Mesenchymal stem cell (in vitro differentiated cells and primary cell): ENCODE results near the gene OAS3.
A peak's percentile ranks its signal among the peaks of the same experiment; 100 is the strongest.

ENCODE experiments used
- DNase-seq: peaks from one replicate; pipeline ENCODE4 v3.0.0-alpha.2; 2013
- H2AFZ ChIP-seq: one replicate; pipeline ENCODE4 v1.6.1; 2013; ENCODE audit warnings: low read depth, mild to moderate bottlenecking, control low read depth, inconsistent platforms, low read length, moderate library complexity
- H2AK5ac ChIP-seq: 2 replicates; pipeline ENCODE4 v1.6.1; 2013; ENCODE audit warnings: low read length, moderate library complexity, mild to moderate bottlenecking, inconsistent platforms; ENCODE audit not compliant: severe bottlenecking
- H2BK120ac ChIP-seq: one replicate; pipeline ENCODE4 v1.6.1; 2013; ENCODE audit warnings: low read depth, mild to moderate bottlenecking, inconsistent platforms, low read length, moderate library complexity
- H2BK12ac ChIP-seq, 2 experiments: one replicate each; pipeline ENCODE4 v1.6.1; 2013; ENCODE audit warnings: inconsistent platforms in 2 of 2, low read length in 2 of 2, mild to moderate bottlenecking in 2 of 2, moderate library complexity in 2 of 2, control low read depth in 1 of 2
- H2BK15ac ChIP-seq: one replicate; pipeline ENCODE4 v1.6.1; 2013; ENCODE audit warnings: mild to moderate bottlenecking, low read depth, inconsistent platforms; ENCODE audit not compliant: poor library complexity, severe bottlenecking
- H2BK5ac ChIP-seq: 2 replicates; pipeline ENCODE4 v1.6.1; 2013; ENCODE audit warnings: low read depth, mild to moderate bottlenecking, low read length, control low read depth, inconsistent platforms; ENCODE audit not compliant: poor library complexity, severe bottlenecking
- H3K14ac ChIP-seq, 2 experiments: one replicate each; pipeline ENCODE4 v1.6.1; 2013; ENCODE audit warnings: inconsistent platforms in 2 of 2, low read length in 2 of 2, control low read depth in 1 of 2, mild to moderate bottlenecking in 1 of 2, moderate library complexity in 1 of 2
- H3K18ac ChIP-seq, 2 experiments: one replicate each; pipeline ENCODE4 v1.6.1; 2013; ENCODE audit warnings: inconsistent platforms in 2 of 2, low read length in 2 of 2, control low read depth in 1 of 2, low read depth in 1 of 2, mild to moderate bottlenecking in 1 of 2
- H3K23ac ChIP-seq, 2 experiments: one replicate each; pipeline ENCODE4 v1.6.1; 2013; ENCODE audit warnings: inconsistent platforms in 2 of 2, low read length in 2 of 2, mild to moderate bottlenecking in 2 of 2, moderate library complexity in 2 of 2, control low read depth in 1 of 2
- H3K27ac ChIP-seq: 2 replicates; pipeline ENCODE4 v1.5.1; 2013; ENCODE audit warnings: mild to moderate bottlenecking, moderate library complexity, low read length, control low read depth, inconsistent platforms; ENCODE audit not compliant: poor library complexity, severe bottlenecking
- H3K27me3 ChIP-seq, 2 experiments: 2 replicates each; pipeline versions ENCODE4 v1.6.1 to v1.7.0; 2013; ENCODE audit warnings: low read length in 2 of 2, mild to moderate bottlenecking in 2 of 2, moderate library complexity in 2 of 2, control low read depth in 1 of 2, inconsistent platforms in 1 of 2; ENCODE audit not compliant: control insufficient read depth in 1 of 2, insufficient read depth in 1 of 2
- H3K36me3 ChIP-seq, 2 experiments: 2 replicates each; pipeline versions ENCODE4 v1.6.1 to v1.7.0; 2013; ENCODE audit warnings: low read length in 2 of 2, control low read depth in 1 of 2, inconsistent platforms in 1 of 2, low read depth in 1 of 2, mild to moderate bottlenecking in 1 of 2; ENCODE audit not compliant: insufficient read depth in 2 of 2, control insufficient read depth in 1 of 2
- H3K4ac ChIP-seq, 2 experiments: one replicate each; pipeline ENCODE4 v1.6.1; 2013; ENCODE audit warnings: inconsistent platforms in 2 of 2, low read length in 2 of 2, mild to moderate bottlenecking in 2 of 2, moderate library complexity in 2 of 2, control low read depth in 1 of 2, low read depth in 1 of 2
- H3K4me1 ChIP-seq: 2 replicates; pipeline ENCODE4 v1.6.1; 2013; ENCODE audit warnings: low read depth, low read length, control low read depth; ENCODE audit not compliant: control insufficient read depth, insufficient read depth
- H3K4me2 ChIP-seq: 2 replicates; pipeline ENCODE4 v1.6.1; 2013; ENCODE audit warnings: low read length, mild to moderate bottlenecking, inconsistent platforms; ENCODE audit not compliant: poor library complexity, severe bottlenecking
- H3K4me3 ChIP-seq, 2 experiments: 2 replicates each; pipeline versions ENCODE4 v1.5.1 to v1.7.0; 2013; ENCODE audit warnings: low read length in 2 of 2, mild to moderate bottlenecking in 2 of 2, control low read depth in 1 of 2, low read depth in 1 of 2; ENCODE audit not compliant: insufficient read depth in 1 of 2
- H3K79me1 ChIP-seq: replicated peaks from 2 replicates; pipeline ENCODE4 v1.6.1; 2013; ENCODE audit warnings: mild to moderate bottlenecking, control low read depth, low read length, inconsistent platforms; ENCODE audit not compliant: poor library complexity, severe bottlenecking
- H3K9ac ChIP-seq: 2 replicates; pipeline ENCODE4 v1.7.0; 2013; ENCODE audit warnings: mild to moderate bottlenecking, low read length, moderate library complexity
- H3K9me3 ChIP-seq: 2 replicates; pipeline ENCODE4 v1.7.0; 2013; ENCODE audit warnings: mild to moderate bottlenecking, low read length; ENCODE audit not compliant: control insufficient read depth
- H4K8ac ChIP-seq: one replicate; pipeline ENCODE4 v1.6.1; 2013; ENCODE audit warnings: inconsistent platforms, mild to moderate bottlenecking, low read length, moderate library complexity
- H4K91ac ChIP-seq: one replicate; pipeline ENCODE4 v1.6.1; 2013; ENCODE audit warnings: mild to moderate bottlenecking, low read length, inconsistent platforms
- WGBS: methylation state at CpG from one replicate; pipeline ENCODE4 v1.1.7; 2013; ENCODE audit warnings: mixed read lengths; 5-methylcytosine and 5-hydroxymethylcytosine counted together

OAS3 gene

GRCh38 chr12:112936927-112937326 lies 1.3 kb upstream of the OAS3 start:
- Histone ChIP-seq H4K8ac (no peak overlapping the region), H3K14ac (no peak overlapping the region), H2AFZ (no peak overlapping the region), H2BK120ac (no peak overlapping the region), H2BK12ac (no peak overlapping the region), H3K79me1 (peaks cover 11% of the 10 kb centered on the region), H3K36me3 (peaks cover 5% of the 10 kb centered on the region in 2 experiments), H3K18ac (no peak overlapping the region), H3K9me3 (no peaks in the 10 kb centered on the region), H3K4me1 (peaks cover 7% of the 10 kb centered on the region), H3K4me3 (no peak overlapping the region), H3K27me3 (no peaks in the 10 kb centered on the region), H2BK15ac (no peak overlapping the region), H3K4me2 (no peak overlapping the region), H3K27ac (no peak overlapping the region), H3K23ac (no peak overlapping the region), H3K4ac (no peak overlapping the region), H2AK5ac (no peak overlapping the region), H2BK5ac (no peak overlapping the region), H3K9ac (no peak overlapping the region), H4K91ac (no peak overlapping the region)
- 93% methylated on average over 2 of the region's 2 CpGs for WGBS
- peak; percentile 14 for DNase-seq

GRCh38 chr12:112938751-112939150 lies 477 bp downstream of the OAS3 start:
- Histone ChIP-seq H3K4me1 (peaks cover 7% of the 10 kb centered on the region), H3K36me3 (peaks cover 5 to 12% of the 10 kb centered on the region in 2 experiments), H2AK5ac (no peak overlapping the region), H3K27ac (no peak overlapping the region), H3K4me2 (peak overlapping the region; percentile 93), H3K18ac (peak overlapping the region; percentile 30 to 83), H3K27me3 (no peaks in the 10 kb centered on the region), H3K14ac (peak overlapping the region in 1 of 2 experiments; percentile 72), H4K8ac (peak overlapping the region; percentile 46), H3K4ac (no peak overlapping the region), H4K91ac (no peak overlapping the region), H3K79me1 (peaks cover 17% of the 10 kb centered on the region), H3K23ac (no peak overlapping the region), H2BK120ac (no peak overlapping the region), H3K9me3 (no peaks in the 10 kb centered on the region), H2BK15ac (no peak overlapping the region), H2BK5ac (no peak overlapping the region), H2AFZ (peak overlapping the region; percentile 72), H2BK12ac (no peak overlapping the region), H3K4me3 (peak overlapping the region; percentile 73 to 87), H3K9ac (peak overlapping the region; percentile 93)
- DNase-seq: peak; percentile 11
- WGBS: 69% methylated on average over 8 of the region's 11 CpGs

GRCh38 chr12:112939761-112940381 lies 1.6 kb downstream of the OAS3 start:
- H3K9ac ChIP-seq: peak overlapping the region; percentile 93
- no peak overlapping the region for H3K4me2 ChIP-seq
- peaks cover 17% of the 10 kb centered on the region for H3K79me1 ChIP-seq
- H3K9me3 ChIP-seq: no peaks in the 10 kb centered on the region
- H2BK12ac ChIP-seq: no peak overlapping the region
- no peak overlapping the region for H2AFZ ChIP-seq
- H4K8ac ChIP-seq: no peak overlapping the region
- 74% methylated on average over 5 of the region's 7 CpGs for WGBS
- H3K27me3 ChIP-seq: no peaks in the 10 kb centered on the region
- H3K4ac ChIP-seq: no peak overlapping the region
- DNase-seq: no peak
- H3K4me3 ChIP-seq: peak overlapping the region in 1 of 2 experiments; percentile 87
- no peak overlapping the region for H2AK5ac ChIP-seq
- H3K4me1 ChIP-seq: peaks cover 7% of the 10 kb centered on the region
- no peak overlapping the region for H3K14ac ChIP-seq
- H2BK5ac ChIP-seq: no peak overlapping the region
- no peak overlapping the region for H3K18ac ChIP-seq
- no peak overlapping the region for H2BK15ac ChIP-seq
- no peak overlapping the region for H3K27ac ChIP-seq
- no peak overlapping the region for H3K23ac ChIP-seq
- no peak overlapping the region for H4K91ac ChIP-seq
- no peak overlapping the region for H2BK120ac ChIP-seq
- H3K36me3 ChIP-seq: peaks cover 8 to 18% of the 10 kb centered on the region in 2 experiments

- no peaks in the 10 kb centered on the region for H3K9me3 ChIP-seq
- no peak overlapping the region for H3K4me2 ChIP-seq
- no peak overlapping the region for H2BK5ac ChIP-seq
- H3K23ac ChIP-seq: no peak overlapping the region
- H3K27me3 ChIP-seq: no peaks in the 10 kb centered on the region
- H3K14ac ChIP-seq: no peak overlapping the region
- H2BK15ac ChIP-seq: no peak overlapping the region
- H4K91ac ChIP-seq: no peak overlapping the region
- 89% methylated on average over 15 of the region's 16 CpGs for WGBS
- no peak overlapping the region for H3K27ac ChIP-seq
- H3K4me3 ChIP-seq: no peak overlapping the region
- H2AK5ac ChIP-seq: no peak overlapping the region
- no peak for DNase-seq
- H3K79me1 ChIP-seq: peaks cover 17% of the 10 kb centered on the region
- H2BK120ac ChIP-seq: no peak overlapping the region
- no peak overlapping the region for H3K9ac ChIP-seq
- no peak overlapping the region for H3K18ac ChIP-seq
- no peak overlapping the region for H3K4ac ChIP-seq
- peaks cover 12 to 27% of the 10 kb centered on the region in 2 experiments for H3K36me3 ChIP-seq
- H4K8ac ChIP-seq: no peak overlapping the region
- no peak overlapping the region for H2AFZ ChIP-seq
- H2BK12ac ChIP-seq: no peak overlapping the region
- H3K4me1 ChIP-seq: peaks cover 7% of the 10 kb centered on the region
Measured at GRCh38 chr12:112941528-112942335, 3.5 kb downstream of the OAS3 start.
